ENCODE data around the gene NID2.

NID2 gene

GRCh38 chr14:52070051-52070431 is 1.2 kb upstream of the NID2 start:
- CTCF ChIA-PET = interaction anchor here (2.3 to 3.0 kb wide), 2 partner anchors 19 to 25 kb away, joined by 6 to 8 read pairs; no protein-coding TSS in a partner anchor
- POLR2A ChIA-PET = no interaction called here
- TF ChIP-seq CTCF (IDR thresholded peaks at IDR 0.05; ENCODE audit: control extremely low read depth, extremely low read depth, low read depth, missing control alignments) = no peak
- DNase-seq (ENCODE audit: extremely low spot score) = no peak

DNA sequence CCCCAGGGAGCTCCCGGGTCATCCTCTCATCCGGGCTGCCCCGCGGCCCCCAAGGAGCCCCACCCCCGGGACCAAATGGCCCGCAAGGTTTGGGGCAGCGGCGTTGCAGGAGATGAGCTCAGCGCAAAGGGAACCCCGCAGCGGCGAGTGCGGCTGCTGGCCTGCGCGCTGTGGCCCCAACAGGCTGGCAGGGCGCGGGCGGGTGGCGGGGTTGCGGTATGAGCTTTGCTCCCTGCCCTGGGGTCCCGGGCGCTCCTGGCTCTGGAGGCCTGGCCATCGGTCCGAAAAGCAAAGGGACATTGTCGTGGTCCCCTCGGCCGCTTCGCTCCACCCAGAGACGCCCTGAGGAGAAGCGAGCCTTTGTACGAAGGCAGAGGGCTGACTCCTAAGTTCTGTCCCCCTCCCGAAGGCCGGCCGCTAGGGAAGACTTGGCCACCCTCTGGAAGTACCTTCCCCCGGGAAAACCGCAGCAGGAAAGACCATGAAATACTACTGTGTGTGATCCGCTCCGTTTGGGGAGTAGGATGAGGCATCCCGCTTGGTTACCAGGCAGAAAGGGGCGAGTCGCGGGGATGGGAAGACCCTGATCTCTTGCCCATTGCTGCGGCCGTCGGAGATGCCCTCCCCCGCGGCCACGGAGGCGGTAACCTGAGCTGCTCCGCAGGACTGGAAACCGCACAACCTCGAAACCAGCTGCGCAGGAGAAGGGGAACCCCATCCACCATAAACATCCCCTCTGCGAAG is 620 bp upstream of the NID2 start:
- ChIA-PET POLR2A (no interaction called here), CTCF (interaction anchor here (1.2 to 3.0 kb wide), 4 partner anchors 12 to 27 kb away, joined by 3 to 8 read pairs (median 5); no protein-coding TSS in a partner anchor)
- DNase-seq (ENCODE audit: extremely low spot score) = no peak
- no peak for TF ChIP-seq CTCF (IDR thresholded peaks at IDR 0.05; ENCODE audit: control extremely low read depth, extremely low read depth, low read depth, missing control alignments)

GRCh38 chr14:52067873-52068614 is 815 bp downstream of the NID2 start:
- POLR2A ChIA-PET = no interaction called here
- TF ChIP-seq CTCF (IDR thresholded peaks at IDR 0.05; ENCODE audit: control extremely low read depth, extremely low read depth, low read depth, missing control alignments) = no peak
- DNase-seq (ENCODE audit: extremely low spot score) = peak; percentile 32
- CTCF ChIA-PET = interaction anchor here (1.4 kb wide), 1 partner anchor 13 kb away, joined by 3 read pairs; no protein-coding TSS in a partner anchor

DNA sequence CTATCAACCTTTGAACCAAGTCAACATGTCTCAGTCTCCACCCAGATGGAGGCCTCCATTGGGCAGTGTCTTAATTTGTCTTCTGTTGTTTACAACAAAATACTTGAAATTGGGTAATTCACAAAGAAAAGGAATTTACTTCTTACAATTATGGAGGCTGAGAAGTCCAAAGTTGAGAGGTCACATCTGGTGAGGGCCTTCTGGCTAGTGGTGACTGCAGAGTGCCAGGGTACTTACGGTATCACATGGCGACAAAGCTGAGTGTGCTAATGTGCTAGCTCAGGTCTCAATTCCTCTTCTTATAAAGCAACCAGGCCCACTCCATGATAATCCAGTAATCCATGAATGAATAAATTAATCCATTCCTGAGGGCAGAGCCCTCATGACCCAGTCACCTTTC is 4.7 kb downstream of the NID2 start:
- no peak for DNase-seq (ENCODE audit: extremely low spot score)
- TF ChIP-seq CTCF (IDR thresholded peaks at IDR 0.05; ENCODE audit: control extremely low read depth, extremely low read depth, low read depth, missing control alignments) = no peak
- CTCF ChIA-PET = no interaction called here
- POLR2A ChIA-PET = no interaction called here

- TF ChIP-seq CTCF (IDR thresholded peaks at IDR 0.05; ENCODE audit: control extremely low read depth, extremely low read depth, low read depth, missing control alignments) = no peak
- DNase-seq (ENCODE audit: extremely low spot score) = no peak
- ChIA-PET CTCF (no interaction called here), POLR2A (no interaction called here)
Measured at GRCh38 chr14:52063052-52063462, 5.8 kb downstream of the NID2 start.

DNA sequence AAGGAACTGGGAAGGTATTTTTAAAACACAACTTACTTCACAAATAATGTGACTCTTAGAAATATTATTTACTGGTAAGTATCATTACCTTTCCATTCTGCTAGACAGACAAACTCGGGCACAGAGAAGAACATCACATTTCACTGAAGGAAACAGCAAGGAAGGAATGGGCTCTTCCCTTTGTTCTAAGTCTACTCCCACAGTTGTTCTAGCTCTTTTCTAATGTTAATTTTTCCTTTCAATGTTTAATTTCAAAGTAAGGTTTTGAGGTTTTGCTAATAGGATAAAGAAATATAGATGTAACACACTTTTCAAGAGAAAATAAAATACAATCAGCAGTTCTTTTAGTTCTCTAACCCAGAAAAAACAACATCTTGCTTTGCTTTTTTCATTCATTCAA is 7.0 kb downstream of the NID2 start:
- no peak for TF ChIP-seq CTCF (IDR thresholded peaks at IDR 0.05; ENCODE audit: control extremely low read depth, extremely low read depth, low read depth, missing control alignments)
- ChIA-PET CTCF (no interaction called here), POLR2A (no interaction called here)
- no peak for DNase-seq (ENCODE audit: extremely low spot score)

Data from GM10248 (cell line).